Fibroblast of the conjunctiva (primary cell): Measurements from ENCODE around the gene CARD6.
A peak's percentile ranks its signal among the peaks of the same experiment; 100 is the strongest.
"Not testable (repeated sequence)": the region's sequence is repeated elsewhere in the genome, so short reads cannot be mapped to it uniquely, and the experiment has no call there.

Experiments used
- DNase-seq: peaks from one replicate; pipeline ENCODE4 v3.0.0-alpha.2; 2010; ENCODE audit warnings: low read depth

CARD6 gene

DNA sequence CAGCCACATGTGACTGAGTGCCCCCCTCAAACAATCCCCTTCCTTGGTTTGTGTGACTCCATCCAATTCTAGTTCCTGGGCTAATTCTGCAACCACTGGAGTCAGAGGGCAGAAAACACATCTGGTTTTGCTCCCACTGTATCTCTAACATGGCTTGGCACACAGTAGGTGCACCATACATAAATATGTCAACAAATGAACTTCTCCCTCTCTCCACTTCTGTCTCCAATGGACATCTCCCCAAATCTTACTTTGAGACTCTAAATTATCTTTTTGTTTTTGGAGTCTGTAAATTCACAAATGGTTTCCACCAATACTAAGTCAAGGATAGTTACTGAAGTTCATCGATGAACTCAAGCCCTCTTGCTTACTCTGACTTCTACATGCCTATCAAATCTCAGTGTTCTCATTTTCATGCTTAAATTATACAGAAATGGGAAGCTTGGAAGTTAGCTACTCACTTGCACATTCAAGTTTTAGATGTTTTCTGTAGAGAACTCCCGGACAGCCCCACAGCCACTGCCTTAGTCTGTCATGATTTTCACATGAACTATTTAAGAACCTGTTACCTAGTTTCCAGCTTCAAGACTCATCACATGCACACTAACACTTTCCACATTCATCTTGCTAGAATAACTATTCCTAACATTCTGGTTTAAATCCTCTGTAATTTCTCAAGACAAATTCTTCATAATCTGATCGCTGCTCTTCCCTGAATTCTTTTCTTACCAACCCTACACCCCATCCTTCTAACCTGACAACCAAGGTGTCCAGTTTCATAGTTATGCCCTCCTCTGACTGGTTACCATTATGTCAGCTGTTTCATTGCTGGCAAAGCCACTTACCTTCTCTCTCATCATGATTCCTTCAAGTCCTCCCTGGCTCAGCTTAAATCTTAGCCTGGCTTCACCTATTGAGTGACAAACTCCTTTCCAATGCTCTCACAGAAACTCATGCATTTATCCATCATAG is 12.2 kb upstream of the CARD6 start:
- DNase-seq: no peak

DNA sequence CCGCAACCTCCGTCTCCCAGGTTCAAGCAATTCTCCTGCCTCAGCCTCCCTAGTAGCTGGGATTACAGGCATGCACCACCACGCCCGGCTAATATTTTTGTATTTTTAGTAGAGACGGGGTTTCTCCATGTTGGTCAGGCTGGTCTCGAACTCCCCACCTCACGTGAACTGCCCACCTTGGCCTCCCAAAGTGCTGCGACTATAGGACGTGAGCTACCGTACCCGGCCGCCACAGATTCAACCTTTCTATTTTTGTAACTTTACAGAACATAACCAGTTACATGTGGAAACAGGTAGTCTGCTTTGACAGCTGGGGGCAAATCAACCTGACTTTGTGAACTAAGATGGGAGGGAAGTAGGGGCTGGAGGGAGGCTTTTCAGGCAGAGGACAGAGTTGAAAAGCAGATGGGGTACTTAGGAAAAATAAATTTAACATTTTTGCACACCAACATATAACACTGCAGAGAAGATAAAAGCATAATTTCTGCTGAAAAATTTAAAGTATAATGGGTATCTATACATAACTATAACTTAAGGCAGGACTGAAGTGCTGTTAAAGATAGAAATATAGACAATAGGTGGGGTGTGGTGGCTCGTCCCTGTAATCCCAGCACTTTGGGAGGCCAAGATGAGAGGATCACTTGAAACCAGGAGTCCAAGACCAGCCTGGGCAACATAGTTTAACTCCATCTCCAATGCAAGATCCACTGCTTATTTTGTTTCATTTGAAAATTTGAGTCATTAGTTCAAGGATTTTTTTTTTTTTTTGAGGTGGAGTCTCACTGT is 11.2 kb upstream of the CARD6 start:
- no peak for DNase-seq

DNA sequence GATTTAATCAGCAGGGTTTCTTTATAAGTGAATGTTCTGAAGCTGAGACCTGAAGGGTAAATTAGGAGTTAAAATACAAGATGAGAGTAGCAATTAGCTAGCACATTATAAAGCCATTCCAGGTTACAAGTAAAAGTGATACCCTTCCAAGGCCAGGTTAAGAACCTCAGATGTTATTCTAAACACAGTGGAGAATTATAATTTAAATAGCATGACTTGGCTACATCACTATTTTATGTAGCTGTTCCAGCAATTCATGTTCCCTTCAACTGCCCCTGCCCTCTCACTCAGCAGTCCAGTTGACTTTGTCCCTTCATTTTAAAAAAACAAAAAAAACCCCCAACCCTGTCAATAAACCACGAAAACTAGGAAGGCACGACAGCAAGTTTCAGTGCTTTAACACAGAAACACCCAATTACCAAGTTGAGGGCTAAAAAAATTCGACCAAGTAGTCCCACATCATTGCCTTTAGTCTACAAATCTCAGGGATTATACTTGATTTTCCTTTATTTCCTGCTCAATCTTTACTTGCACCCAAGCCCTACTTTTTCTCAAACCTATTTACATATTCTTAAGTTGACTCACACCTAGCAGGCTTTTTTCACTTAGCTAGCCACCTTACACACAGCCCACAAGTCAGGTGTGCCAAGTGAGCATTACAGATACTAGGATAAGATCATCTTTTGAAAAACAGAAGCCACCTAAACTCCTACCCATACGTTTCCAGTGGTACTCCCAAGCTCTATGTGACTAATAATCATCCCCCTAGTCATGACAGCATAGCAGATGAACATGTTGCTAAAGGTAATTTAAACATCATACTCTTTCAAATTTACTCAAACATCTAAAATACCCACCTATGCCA is 9.6 kb upstream of the CARD6 start:
- no peak for DNase-seq

DNA sequence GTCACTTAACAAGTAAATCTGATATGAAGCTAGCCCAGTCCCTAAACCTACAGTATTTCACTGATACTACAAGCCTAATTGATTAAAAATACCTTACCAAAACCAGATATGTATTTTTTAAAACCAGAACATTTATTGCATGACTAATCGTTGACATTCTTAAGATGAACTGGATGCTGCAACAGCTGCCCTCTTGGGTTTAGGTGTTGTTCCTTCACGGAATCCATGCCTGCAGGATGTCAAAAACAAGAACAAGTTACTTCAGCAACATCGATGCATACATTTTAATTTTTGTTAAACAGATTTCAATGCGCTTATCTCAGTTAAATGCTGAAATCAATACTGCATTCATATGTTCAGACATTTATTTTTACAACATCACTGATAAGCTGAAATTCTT is 8.8 kb upstream of the CARD6 start:
- DNase-seq: no peak

DNA sequence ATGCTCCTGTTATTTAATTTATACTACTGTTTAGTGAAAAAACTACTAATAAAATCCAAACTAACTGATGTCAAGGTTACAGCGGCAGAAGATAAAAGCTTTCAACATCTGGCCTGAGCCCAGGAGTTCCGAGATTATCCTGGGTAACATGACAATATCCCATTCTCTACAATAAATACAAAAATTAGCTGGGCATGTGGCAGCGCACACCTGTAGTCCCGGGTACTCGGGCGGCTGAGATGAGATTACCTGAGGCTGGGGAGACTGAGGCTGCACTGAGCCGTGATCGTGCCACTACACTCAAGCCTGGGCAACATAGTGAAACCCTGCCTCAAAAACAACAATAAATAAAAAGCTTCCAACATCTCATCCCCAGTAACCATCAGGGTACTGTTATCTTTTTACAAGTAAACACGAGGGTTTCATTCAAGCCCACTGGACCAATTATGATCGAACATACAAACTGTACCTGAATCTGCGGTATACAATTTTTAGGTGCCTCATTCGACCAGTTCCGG is 7.4 kb upstream of the CARD6 start:
- no peak for DNase-seq

DNA sequence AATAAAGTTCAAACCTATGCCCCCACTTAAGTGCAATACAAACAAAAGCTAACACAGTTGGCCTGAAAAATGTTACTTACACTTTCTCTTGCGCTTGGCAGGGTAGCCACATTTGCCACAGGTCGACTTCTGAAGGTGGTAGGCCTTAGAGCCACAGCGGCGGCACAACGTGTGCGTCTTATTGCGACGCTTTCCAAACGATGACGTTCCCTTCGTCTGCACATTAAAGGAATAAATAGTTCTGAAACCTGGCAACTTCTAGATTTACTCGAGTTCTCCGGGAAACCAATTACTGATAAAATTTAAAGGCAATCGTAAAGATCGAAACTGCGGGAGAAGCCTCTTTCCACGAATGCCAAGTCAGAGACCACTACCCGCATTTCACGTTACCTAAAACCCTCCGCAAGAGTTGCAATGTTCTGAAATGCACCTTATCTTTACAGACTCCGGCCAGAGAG is 6.7 kb upstream of the CARD6 start:
- DNase-seq: no peak

DNA sequence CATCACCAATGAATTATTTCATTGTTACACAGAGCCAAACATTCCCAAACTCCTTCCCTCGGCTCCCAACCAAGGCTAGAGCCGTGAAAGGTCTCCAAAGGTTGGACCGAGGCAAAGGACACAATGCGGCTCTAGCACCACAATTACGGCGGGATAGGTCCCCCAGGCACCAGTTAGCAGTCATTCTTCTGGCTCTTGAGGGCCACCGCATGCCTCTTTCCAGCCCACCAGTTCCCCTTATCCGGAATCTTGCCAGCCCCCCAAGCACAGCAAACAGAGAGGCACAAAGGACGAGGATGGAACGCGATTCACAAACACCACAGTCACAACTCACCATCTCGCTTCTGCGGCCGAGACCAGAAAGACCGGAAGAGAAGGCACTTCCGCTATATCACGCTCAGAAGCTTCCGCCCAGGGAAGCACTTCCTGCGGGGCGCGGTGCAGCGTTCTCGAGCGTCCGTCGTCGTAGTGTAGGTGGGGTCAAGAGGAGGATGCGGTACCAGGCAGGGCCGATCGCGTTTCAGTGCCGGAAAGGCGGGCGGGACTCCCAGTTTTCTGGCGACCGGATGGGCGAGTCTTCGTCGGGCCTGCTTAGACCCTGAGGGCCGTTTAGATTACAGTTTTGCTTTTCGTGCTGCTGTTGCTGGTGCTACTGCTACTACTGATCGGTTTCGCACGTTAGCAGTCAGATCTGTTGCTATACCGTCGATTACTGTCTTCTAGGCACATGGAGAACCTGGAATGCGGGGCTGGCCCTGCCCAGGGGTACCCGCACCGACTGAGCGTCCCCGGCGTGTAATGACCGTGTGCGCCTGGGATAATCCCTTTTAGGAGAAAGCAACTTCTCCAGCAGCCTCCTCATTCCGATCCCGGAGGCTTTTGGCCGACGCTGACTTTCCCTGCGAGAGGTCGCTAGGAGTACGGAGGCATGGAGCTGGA is 6.0 kb upstream of the CARD6 start, which contains the start of gene RPL37:
Gene RPL37 (minus strand): TSS at position 374 of the 939 bp plus-strand sequence. CDS start 37 bp downstream, at position 337.
- DNase-seq: peak; percentile 95

DNA sequence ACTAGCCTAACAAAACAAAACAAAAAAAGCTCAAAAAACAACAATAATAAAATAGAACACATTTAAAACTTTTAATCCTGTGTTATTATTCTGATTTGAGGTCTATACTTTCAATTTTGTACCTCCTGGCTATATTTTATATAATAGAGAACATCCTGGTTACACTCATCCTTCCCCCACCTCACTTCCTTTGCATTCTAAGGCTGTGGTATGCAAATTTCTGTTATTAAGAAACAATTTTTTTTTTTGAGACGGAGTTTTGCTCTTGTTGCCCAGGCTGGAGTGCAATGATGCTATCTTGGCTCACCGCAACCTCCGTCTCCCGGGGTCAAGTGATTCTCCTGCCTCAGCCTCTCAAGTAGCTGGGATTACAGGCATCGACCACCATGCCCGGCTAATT is 3.1 kb upstream of the CARD6 start:
- no peak for DNase-seq

DNA sequence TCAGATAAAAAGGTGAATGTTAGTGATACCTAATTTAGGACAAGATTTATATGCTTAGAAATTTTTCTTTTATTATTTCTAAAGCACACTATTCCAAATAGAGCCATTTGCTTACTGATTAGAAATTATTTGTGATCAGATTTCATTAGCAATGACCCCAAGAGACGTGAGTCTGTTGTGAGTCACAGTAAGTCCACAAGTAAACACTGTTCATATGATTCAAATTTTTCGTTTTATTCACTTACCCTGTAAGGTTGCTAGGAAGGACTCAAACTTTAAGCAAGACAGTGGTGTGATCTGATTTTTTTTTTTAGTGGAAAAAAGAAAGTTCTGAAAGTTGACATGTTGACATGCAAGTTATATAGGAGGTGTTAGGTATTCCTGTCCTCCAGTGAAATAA is 1.2 kb downstream of the CARD6 start:
- no peak for DNase-seq

DNA sequence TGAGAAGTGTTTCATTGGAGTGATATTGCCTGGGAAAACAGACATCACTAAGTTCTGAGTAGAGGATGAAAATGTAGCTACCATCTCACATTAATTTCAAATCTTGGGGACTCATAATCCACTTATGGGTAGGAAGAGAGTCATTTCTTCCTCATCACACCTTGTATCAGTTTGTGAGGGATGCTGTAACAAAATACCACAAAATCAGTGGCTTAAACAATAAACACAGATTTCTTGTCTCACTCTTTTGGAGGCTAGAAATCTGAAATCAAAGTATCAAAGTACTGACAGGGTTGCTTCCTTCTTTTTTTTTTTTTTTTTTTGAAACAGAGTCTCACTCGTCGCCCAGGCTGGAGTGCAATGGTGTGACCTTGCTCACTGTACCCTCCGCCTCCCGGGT is 3.4 kb downstream of the CARD6 start:
- DNase-seq: no peak

DNA sequence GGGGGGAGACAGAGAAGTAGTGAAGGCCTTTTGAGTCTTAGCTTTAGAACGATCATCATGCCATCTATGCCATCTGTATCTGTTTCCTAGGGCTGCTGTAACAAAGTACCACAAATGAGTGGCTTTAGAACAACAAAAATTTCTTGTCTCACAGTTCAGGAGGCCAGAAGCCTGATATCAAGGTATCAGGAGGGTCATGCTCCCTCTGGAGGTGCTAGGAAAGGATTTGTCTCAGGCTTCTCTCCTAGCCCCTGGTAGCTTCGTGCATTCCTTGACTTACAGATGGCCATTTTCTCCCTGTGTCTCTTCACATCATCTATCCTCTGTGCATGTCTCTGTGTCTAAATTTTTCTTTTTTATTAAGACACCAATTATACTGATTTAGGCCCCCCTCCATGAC is 5.2 kb downstream of the CARD6 start:
- DNase-seq: no peak

DNA sequence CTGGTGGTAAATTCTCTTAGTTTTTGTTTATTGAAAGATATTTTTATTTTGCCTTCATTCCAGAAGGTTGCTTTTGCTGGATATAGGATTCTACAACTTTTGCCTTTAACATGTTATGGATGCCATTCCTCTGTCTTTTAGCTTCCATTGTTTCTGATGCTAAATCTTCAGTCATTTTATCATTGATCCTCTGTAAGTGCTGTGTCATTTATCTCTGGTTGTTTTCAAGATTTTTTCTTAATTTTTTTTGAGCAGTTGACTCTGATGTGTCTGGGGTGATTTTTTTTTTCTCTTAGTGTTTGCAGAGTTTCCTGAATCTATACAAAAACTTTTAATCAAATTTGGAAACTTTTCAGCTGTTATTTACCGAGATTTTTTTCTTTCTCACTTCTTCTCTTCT is 6.4 kb downstream of the CARD6 start:
- no peak for DNase-seq

DNA sequence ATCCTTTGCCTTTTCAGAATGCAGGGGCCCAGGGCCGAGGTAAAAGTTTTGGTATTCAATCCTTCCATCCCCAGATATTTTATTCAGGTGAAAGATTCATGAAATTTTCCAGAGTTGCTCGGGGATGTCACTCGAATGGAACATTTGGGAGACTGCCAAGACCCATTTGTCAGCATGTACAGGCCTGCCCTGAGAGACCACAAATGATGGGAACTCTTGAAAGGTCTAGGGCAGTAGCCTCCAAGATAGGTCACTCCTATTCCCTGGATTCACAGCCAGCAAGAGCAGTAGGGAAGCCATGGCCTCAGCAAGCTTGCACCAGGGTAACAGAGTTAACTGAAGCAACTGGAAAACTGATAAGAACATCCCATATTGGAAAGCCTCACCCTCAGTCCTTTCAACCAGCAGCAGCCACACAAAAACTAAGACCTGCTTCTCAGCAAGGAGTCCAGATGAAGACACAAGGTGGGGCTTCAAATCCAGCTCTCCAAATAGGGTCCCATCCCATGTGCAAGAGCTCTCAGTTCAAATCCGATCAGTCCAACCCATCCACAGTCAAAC is 12.5 kb downstream of the CARD6 start:
- DNase-seq: no peak

DNA sequence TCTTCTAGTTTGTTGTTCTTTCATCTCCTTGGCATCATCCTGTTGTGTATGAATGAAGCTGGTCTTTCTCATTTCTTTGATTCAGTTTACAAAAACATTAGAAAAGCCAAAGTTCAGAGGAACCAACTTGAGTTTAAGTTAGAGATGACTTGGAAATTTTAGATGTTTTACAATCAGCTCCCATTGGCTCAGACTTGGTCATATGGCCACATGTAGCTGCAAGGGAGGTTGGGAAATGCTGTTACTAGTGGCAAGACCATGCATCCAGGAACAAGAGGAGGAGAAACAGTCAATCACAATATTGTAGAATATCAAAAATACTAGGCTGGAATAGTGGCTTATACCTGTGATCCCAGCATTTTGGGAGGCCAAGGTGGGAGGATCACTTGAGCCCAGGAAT is 19.5 kb downstream of the CARD6 start:
- DNase-seq: no peak

DNA sequence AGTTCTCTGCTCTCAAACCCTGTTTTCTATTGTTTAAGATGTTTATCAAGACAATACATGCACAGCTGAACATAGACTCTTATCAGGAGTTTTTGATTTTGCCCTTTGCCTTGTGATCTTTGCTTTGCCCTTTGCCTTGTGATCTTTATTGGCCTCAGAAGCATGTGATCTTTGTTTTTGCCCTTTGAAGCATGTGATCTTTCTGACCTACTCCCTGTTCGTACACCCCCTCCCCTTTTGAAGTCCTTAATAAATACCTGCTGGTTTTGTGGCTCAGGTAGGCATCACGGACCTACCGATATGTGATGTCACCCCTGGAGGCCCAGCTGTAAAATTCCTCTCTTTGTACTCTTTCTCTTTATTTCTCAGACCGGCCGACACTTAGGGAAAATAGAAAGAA is 23.8 kb downstream of the CARD6 start:
- not testable (repeated sequence) for DNase-seq

DNA sequence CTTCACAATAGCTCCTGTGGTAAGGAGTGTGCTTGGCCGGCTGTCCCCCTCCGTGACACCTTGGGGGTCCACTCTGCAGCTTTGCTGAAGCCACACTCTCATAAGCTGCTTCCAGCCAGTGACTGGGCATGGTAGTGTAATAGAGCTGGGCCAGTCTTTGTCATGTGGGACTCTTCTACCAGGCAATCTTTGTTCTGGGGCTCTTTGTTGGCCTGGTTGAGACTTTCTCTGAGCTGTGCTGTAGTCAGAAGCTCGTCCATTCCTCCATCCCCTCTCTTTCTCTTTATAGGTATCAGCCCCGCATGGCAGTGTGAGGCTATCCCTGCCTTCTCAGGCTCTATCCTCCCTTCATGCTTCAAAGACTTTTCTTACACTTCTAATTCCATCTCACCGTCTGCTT is 25.7 kb downstream of the CARD6 start:
- no peak for DNase-seq

DNA sequence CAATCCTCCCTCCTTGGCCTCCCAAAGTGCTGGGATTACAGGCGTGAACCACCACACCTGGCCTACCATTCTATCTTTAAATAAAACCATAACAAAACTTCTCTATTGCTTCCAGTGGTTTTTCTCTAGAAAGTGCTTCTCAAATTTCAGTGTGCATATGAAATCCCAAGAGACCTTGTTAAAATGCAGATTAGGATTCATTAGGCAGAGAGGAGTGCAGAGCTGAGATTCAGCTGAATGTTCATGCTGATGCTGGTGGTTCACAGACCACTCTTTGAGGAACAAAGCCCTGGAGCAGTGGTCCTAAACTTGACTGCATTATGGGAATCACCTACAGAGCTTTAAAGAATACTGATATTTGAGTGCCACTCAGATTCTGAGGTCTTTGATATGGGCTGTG is 28.2 kb downstream of the CARD6 start:
- DNase-seq: no peak

DNA sequence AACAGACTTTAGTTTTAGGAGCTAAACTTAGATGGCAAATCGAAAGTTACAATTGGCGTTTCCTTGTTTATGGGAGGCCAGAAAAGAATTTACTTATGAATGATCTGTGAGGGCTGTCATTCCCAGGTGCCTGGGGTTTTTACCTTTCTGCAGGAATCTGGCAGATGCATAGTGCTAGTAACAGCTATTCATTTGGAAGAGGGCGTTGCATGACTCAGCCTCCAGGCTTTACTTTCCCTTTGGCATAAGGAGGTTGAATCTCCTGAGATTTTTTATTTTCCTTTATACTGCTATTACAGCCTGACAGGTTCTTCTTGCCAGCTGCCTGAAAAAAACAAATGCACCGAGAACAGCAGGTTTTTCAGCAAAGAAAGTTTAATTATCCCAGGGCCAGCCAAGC is 30.0 kb downstream of the CARD6 start:
- DNase-seq: no peak

DNA sequence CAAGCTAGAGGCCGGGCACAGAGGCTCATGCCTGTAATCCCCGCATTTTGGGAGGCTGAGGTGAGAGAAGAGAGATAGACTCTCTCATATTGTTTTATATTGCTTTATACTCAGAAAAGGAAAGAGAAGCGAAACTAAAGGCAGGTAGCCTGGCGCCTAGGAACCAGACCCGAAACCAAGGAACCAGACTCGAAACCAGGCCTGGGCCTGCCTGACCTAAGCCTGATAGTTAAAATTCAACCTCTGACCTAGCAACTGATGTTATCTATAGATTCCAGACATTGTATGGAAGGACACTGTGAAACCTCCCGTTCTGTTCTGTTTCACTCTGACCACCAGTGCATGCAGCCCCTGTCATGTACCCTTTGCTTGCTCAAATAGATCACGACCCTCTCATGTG is 31.1 kb downstream of the CARD6 start:
- not testable (repeated sequence) for DNase-seq

DNA sequence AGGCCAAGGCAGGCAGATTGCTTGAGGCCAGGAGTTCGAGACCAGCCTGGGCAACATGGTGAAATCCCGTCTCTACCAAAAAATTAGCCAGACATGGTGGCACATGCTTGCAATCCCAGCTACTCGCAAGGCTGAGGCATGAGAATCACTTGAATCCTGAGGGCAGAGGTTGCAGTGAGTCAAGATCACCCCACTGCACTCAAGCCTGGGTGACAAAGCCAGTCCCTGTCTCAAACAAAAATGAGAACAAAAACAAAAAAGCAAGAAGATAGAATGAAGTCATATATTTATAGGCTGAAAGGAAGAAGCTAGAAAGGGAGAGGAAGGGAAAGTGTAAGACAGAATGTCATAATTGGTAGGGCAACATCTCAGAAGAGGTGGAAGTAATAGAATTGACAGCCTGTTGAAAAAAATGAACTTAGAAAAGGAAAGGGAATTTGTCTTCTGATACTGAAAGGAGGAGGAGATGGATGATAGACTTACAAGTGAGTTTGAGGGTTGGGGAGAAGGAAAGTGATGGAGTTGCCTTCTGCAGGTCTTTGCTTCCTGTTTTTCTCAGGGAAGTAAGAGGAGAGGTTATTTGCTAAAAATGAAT is 32.2 kb downstream of the CARD6 start:
- DNase-seq: no peak
